NCI-H510A (cell line): Measurements from ENCODE around the gene COL11A2.

Experiments
- DNase-seq: peaks from one replicate; lab custom pipeline; 2025; lab: John Stamatoyannopoulos, UW

Gene COL11A2

DNA sequence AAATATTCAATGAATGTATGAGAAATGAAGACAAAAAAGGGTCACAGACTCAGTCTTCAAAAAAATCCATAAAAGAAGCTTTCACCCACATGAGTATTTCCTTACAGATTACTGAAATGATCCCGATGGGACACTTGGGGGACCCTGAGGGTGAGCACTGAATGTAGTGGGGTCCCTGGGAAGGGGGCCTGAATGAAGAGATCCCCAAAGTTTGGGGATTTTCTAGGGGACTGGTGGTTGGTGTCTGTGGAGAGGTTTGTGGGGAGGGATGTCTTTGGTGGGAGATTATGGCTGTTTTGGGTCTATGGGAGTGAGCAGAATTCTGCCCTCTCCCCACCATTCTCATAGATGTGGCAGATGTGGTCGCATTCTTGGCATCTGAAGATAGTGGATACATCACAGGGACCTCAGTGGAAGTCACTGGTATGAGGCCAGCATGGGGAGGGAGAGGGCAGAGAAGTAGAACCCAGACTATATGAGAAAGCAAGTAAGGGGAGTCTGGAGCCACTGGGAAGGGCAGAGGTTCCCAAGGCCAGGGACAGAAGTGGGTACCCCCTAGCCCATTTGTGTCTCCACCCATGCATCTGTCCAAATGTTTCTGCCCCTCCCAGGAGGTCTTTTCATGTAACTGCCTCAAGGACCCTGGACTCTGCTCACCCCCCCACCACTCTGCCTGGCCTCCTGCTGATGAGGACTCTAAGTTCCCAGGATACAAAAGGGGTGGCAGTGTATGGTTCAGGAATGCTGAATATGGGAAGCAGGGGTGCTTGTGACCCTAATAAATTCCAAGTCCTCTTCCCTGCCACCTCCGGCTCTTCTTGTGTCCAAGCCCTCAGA is 14.0 kb upstream of the COL11A2 start:
- DNase-seq: no peak

DNA sequence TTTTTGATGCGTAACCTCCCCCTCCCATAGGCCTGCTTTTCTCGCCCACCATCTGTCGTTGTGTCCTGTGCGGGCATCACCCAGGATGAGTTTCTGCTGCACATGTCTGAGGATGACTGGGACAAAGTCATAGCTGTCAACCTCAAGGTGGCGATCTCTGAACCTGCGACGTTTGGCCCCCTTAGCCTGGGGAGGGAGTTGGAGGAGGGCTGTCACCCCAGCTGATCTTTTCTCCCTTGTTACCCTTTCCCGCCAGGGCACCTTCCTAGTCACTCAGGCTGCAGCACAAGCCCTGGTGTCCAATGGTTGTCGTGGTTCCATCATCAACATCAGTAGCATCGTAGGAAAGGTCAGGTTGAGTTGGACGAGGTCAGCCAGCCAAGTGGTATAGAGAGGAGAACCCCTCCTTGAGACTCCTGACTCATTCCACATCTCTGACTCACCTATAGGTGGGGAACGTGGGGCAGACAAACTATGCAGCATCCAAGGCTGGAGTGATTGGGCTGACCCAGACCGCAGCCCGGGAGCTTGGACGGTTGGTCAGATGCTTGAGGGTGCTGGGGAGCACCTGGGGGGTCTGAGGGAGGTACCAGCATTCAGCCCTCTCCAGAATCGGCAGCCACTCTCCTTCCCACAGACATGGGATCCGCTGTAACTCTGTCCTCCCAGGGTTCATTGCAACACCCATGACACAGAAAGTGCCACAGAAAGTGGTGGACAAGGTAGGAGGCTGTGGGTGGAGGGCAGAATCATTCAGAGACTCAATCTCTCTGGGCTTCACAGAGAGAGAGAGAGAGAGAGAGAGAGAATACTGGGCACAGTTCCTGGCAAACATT is 13.1 kb upstream of the COL11A2 start:
- no peak for DNase-seq

DNA sequence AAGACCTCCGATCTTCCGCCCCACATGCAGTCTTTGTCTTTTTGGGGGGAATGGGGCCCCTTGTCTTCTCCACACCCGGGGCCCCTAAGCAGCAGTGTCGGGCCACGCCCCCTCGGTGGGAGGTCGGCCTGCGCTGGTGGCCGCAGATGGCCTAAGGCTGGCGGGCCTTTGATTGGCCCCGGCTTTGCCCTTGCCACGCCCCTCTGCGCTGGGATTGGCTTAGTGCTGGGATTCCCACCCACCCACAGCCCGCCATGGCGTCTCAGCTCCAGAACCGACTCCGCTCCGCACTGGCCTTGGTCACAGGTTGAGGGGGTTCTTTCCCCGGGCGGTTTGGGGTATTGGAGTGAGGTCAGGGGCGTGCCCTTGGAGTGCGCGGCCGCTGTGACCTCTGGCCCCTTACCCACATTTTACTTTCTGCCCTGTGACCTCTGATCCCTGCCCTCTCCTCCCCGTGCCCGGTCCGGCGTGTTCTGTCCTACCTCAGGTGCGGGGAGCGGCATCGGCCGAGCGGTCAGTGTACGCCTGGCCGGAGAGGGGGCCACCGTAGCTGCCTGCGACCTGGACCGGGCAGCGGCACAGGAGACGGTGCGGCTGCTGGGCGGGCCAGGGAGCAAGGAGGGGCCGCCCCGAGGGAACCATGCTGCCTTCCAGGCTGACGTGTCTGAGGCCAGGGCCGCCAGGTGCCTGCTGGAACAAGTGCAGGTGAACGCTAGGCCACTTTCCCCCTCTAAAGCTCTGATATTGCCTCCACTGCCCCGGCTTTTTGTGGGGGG is 12.3 kb upstream of the COL11A2 start, which contains the start of gene HSD17B8:
Gene HSD17B8, plus strand, starts transcription at position 241 of the 776 bp plus-strand sequence. Its CDS starts 14 bp downstream, at position 255.
- peak; percentile 96 for DNase-seq

DNA sequence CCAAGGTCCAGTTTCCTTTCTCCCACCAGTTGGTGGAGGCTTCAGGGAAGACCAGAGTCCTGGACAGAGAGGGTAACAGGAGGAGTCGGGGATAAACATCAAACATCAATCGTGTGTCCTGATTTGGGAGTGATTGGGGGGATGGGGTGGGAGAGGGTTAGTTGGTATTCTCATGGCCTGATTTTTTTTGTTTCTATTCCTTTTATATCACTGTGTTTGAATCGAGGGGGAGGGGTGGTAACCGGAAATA is 11.8 kb upstream of the COL11A2 start:
- no peak for DNase-seq

DNA sequence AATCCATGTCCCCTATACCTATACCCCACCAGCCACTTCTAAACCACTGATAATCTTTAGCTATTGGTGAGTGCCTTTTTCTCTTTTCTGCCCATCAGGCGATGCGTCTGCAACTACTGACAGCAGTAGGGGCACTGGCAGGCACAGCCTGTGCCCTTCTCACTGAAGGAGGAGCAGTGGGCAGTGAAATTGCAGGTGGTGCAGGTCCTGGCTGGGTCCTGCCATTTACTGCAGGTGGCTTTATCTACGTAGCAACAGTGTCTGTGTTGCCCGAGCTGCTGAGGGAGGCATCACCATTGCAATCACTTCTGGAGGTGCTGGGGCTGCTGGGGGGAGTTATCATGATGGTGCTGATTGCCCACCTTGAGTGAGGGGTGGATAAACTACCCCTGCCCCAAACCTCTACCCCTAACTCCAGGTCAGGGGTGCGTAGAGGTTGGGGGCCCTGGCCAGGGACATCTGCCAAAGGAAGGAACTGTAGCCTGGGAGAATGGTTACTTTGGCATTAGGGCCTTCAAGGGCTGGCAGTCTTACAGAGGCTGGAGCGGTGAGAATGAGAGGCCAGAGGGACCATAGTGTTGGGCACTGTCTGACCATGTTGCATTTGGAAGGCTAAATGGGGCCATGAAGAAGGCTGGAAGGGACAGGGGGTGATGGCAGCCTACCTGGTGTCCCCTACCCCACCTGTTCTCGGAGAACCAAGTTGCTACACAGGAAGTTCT is 11.3 kb upstream of the COL11A2 start:
- no peak for DNase-seq

DNA sequence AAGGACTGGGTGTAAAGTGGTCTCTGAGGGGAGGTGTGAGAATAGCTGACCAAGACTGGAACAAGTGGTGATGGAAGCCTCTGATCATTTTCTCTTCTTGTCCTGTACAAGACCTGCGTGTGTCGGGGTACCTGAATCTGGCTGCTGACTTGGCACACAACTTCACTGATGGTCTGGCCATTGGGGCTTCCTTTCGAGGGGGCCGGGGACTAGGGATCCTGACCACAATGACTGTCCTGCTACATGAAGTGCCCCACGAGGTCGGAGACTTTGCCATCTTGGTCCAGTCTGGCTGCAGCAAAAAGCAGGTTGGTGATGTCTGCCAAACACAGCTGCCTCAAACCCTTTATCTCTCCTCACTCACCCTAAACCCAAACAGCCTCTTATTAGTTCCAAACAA is 10.5 kb upstream of the COL11A2 start:
- DNase-seq: no peak

DNA sequence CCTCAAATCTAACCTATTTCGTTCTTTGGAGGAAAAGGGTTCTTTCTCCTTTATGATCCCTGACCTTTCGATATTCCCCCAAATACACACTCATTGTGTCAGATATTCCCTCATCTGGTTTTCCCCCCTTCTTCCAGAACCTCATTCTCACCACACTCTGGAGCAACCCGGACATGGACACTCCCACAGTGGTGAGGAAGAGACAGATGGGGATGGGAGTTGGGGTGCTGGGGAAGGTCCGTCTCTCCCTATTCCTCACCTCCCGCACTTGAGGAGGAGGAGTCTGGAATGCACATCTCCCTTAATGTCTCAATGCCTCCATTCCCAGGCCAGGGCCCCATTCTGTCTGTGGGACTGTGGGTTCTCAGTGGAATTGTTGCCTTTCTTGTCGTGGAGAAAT is 9.7 kb upstream of the COL11A2 start:
- no peak for DNase-seq

DNA sequence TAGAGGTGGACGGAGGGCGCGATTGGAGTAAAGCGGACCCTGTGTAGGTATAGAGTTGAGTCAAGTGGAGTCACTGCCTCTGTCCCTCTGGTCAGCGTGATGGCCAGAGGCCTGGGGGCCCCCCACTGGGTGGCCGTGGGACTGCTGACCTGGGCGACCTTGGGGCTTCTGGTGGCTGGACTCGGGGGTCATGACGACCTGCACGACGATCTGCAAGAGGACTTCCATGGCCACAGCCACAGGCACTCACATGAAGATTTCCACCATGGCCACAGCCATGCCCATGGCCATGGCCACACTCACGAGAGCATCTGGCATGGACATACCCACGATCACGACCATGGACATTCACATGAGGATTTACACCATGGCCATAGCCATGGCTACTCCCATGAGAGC is 8.9 kb upstream of the COL11A2 start:
- DNase-seq: no peak

DNA sequence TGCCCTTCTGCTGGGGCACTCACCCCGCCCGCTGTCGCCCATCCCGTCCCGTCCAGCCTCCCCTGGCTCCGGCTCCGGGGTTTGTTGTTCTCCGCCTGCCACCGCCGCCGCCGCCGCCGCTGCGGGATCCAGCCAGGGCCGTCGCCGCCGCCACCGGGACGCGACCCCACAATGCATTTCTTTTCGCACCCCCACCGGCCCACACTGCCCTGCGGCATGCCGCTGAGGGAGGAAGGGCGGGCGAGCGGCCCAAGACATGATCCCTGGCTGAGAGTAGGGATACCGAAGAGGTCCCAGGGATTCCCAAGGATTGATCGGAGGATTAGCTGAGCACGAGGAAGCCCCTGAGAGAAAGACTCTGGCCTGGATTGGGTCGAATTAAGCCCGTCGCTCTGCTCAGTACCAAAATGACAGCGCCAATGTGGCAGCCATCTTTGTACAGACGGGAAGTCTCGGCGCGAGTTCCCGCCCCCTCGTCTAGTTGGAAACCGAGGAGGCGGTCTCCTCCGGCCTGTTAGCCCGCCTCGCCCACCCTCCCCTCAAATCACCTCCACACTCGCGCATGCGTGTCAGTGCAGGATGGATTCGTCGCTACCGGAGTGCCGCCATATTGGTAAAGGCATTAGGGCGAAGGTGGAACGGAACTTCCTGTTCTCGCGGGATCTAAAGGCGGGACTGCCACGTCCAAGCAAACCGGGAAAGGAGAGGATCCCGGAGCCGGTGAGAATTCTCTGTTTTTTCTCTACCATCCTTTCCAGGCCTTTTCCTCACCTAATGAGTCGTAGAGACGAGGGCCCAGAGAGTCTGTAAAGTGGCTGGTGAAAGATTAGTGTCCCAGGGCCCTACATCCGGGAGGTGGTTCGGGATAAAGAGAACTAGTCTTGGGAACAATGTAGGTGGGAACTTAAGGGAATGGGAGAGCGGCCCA is 8.2 kb upstream of the COL11A2 start, which contains the start of the genes RXRB and SLC39A7:
Gene RXRB, minus strand, starts transcription at position 447 of the 928 bp plus-strand sequence. Its CDS starts 189 bp downstream, at position 258.
Gene SLC39A7, plus strand, starts transcription at position 649 of the 928 bp plus-strand sequence. CDS start 379 bp downstream, outside the sequence.
- DNase-seq: peak; percentile 99

DNA sequence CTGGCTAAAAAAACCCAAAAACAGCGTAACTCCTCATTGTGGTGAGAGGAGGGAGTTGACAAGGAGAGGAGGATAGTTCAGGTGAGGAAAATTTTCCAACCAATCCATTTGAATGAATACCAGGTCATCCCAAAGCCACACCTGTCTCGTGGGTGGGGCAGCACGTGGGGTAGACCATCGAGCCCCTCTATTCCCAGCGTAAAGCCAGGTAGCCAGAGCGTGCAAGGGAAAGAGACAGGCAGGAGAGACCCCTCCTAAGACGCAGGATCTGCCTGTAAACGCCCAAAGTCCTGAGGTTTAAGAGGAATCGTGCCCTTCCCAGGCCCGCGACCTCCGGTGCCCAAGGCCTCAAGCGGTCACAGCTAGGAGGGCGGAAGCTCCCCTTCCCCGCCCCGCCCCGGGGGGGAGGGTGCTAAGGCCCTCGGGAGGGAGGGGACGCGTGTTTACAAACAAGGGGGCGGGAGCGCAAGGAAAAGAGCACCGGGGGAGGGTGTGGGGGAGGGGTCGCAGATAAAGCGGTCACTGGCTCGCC is 7.5 kb upstream of the COL11A2 start:
- DNase-seq: peak; percentile 93

DNA sequence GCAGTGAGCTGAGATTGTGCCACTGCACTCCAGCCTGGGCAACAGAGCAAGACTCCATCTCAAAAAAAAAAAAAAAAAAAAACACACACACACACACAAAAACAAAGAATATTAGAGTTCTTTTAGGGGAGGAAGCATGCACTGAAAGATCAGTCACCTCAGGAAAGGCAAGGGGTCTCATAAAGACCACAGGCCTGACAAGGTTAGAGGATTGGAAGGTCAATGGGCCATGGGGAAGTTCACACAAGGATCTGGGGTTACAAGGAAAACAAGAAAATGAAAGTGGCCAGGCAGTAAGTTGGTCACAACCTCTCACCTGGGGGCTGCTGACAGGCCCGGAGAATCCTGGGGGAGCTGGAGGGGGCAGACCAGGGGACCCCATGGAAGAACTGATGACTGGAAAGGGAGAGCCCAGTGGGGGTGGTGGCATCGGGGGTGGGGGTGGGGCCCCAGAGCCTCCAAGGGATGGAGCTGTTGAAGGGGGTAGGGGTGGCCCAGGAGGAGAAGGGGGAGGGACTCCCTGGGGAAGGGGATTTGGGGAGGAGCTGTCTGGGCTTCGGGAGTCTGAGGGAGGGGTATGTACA is 6.7 kb upstream of the COL11A2 start:
- no peak for DNase-seq

DNA sequence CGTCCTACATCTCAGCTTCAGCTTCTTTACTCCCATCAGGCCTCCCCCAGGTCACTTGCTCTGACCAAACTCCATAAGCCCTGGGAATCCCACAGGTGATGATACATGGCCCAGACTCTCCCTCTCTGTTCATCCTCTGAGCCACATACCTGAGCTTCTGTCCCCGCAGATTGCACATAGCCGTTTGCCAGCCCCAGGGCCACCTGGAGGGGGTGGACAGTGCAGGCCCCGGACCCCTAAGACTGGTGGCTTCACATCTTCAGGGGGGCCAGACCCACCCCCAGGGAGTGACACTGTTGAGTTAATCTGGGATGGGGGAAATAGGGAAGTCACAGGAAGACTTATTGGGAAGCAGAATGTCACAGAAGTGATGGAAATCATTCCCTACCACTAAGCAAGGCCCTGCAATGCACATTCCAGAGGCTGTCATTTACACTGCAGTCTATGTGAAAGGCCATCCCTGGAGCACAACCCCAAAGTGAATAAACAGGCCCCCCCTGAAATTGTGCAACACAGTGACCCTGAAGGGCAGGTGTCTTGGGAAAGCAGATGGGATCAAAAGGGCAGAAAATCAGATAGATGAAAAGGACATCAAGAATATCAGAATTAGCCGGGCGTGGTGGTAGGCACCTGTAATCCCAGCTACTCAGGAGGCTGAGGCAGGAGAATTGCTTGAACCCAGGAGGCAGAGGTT is 6.0 kb upstream of the COL11A2 start:
- DNase-seq: no peak

DNA sequence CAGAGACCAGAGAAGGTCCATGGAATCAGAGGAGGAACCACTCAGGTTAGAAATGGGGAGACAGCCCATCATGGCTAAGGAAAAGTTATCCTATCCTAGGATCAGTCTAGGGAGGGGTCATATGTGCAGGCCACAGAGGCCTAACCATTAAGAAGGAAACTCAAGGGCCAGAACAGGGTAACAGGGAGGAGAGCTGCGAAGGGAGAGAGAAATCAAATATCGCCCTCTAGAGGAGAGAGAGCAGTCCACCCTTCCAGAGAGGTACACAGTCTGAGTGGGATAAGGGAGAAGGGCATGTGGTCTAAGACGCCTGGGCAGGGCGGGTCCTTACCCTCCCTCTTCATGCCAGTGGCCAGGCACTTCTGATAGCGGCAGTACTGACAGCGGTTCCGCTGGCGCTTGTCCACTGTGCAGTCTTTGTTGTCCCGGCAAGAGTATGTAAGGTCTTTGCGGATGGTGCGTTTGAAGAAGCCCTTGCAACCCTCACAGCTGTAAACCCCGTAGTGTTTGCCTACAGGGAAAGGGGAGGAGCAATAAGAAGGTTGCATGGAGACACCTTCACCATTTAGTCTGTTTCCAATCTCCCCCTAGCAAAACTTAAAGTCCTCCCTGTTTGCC is 5.3 kb upstream of the COL11A2 start:
- DNase-seq: no peak

DNA sequence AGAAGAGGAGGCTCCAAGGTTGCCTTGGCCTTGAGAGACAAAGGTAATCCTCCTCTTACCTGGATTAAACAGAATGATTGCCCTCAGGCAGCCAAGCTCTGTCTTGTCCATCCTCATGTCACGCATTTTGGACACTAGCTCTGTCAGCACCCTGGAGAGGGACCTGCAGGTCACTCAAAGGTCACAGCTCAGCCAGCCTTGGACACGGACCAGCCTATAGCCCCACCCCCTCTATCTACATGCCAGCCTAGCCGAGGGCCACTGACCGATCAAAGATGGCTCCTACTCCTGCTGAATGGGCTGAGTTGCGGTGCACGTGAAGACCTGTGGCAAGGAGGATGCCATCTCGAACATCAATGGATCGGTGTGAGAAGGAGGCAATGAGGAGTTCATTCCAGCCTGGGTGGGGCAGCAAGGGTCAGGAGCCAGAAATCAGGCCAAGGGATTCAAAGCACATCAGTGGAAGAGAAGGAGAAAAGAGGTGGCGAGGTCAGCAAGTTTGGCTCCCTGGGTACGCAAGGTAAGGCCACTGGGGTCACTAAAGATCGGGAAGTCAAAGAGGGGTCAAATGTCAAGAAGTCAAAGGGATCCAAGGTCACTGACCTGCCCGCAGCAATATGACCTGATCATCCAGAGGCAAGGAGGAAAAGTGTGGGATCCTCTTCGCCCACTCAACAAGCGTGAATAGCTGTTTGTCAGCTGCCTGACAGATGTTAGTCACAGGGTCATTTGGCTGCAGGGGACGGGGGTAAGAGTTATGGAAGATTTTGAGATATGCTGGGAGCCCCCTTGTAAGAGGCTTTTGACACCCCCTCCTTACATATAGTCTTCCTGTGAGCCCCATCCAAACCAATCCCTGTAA is 3.3 kb upstream of the COL11A2 start:
- no peak for DNase-seq

DNA sequence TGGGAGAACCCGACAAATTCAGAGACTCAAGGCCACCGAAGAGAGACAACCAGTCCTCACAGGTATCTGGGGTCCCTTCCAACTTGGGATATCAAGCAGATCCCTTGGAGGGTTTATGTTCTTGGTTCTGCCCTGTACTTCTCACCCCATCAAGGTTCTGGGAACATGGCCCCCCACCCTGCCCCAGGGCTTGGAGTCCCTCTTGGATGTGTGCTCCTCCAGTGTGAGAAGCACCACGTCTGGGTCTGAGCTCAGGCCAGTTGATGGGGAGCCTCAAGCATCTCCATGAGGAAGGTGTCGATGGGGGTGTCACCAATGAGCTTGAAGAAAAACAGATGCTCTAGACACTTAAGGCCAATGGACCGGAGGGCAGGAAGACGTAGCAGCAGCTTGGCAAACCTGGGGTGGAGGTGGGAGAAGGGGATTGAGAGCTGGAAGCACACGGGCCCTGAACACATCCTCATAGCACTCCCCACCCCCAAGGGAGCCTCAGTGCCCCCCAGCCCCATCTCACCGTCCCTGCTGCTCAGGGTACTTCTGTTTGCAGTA is 2.2 kb upstream of the COL11A2 start:
- no peak for DNase-seq

DNA sequence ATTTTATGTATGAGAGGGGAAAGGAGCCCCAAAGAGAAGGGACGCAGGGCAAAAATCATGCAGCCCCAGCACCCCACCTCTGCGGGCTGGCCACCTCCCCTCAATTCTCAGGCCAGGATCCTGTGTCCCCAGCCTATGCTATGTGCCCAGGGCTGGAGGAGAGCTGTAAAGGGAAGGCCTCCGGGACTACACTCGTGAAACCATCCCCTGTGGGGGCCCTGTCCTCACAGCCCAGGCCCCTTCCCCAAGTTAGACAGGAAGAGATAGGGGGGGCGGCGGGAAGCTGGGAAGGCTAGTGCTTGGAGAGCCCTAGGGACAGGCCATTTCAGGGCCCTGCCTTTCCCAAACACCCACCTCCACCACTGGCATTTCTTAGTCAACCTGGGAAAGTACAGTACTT is 1.4 kb upstream of the COL11A2 start:
- no peak for DNase-seq
